ENCODE data around the gene MCM3AP.

The MCM3AP gene

GRCh38 chr21:46325073-46325912 lies 39.9 kb upstream of the MCM3AP start:
- Histone ChIP-seq H3K4me1 (ENCODE audit: low read length) (peaks cover 18% of the 10 kb centered on the region), H3K27ac (ENCODE audit: low read length) (peak overlapping the region; percentile 62; the same call in 1 of the 2 replicates), H3K36me3 (replicated peaks; ENCODE audit: insufficient read depth, low read length) (peaks cover 7% of the 10 kb centered on the region; the same call in 1 of the 2 replicates), H4K20me1 (ENCODE audit: insufficient read depth, low read length) (no peaks in the 10 kb centered on the region), H3K4me2 (ENCODE audit: low read depth, low read length) (peak overlapping the region; percentile 97), H3K9ac (ENCODE audit: low read length) (peak overlapping the region; percentile 80), H3K79me2 (ENCODE audit: low read length) (peaks cover 85% of the 10 kb centered on the region), H3K4me3 (ENCODE audit: low read length) (peak overlapping the region; percentile 88), H3K9me3 (replicated peaks; ENCODE audit: insufficient read depth, low read length) (no peaks in the 10 kb centered on the region), H3K9me2 (replicated peaks; ENCODE audit: insufficient read depth, low read length) (no peaks in the 10 kb centered on the region), H3F3A (ENCODE audit: insufficient read depth, low read length) (peaks cover 29% of the 10 kb centered on the region), H3K27me3 (replicated peaks; ENCODE audit: insufficient read depth, low read length) (no peaks in the 10 kb centered on the region), H2AFZ (ENCODE audit: low read length) (peak overlapping the region; percentile 88)
- TF ChIP-seq CTCF (IDR thresholded peaks at IDR 0.05; ENCODE audit: low read length) = peak; percentile 40
- TF ChIP-seq EZH2phosphoT487 (IDR thresholded peaks at IDR 0.05; ENCODE audit: low read length) = no peak
- DNase-seq = peak; percentile 64

GRCh38 chr21:46324390-46325072 lies 39.1 kb upstream of the MCM3AP start:
- Histone ChIP-seq H3K9me2 (replicated peaks; ENCODE audit: insufficient read depth, low read length) (no peaks in the 10 kb centered on the region), H3K27ac (ENCODE audit: low read length) (peak overlapping the region; percentile 93), H3K9me3 (replicated peaks; ENCODE audit: insufficient read depth, low read length) (no peaks in the 10 kb centered on the region), H3K27me3 (replicated peaks; ENCODE audit: insufficient read depth, low read length) (no peaks in the 10 kb centered on the region), H3K4me2 (ENCODE audit: low read depth, low read length) (peak overlapping the region; percentile 97), H3K4me1 (ENCODE audit: low read length) (peaks cover 18% of the 10 kb centered on the region), H2AFZ (ENCODE audit: low read length) (peak overlapping the region; percentile 88), H3K36me3 (replicated peaks; ENCODE audit: insufficient read depth, low read length) (0 out of 2 replicates have a peak, but pooled peaks cover 4% of the 10 kb centered on the region), H3F3A (ENCODE audit: insufficient read depth, low read length) (peaks cover 29% of the 10 kb centered on the region), H3K9ac (ENCODE audit: low read length) (peak overlapping the region; percentile 91), H4K20me1 (ENCODE audit: insufficient read depth, low read length) (no peaks in the 10 kb centered on the region), H3K4me3 (ENCODE audit: low read length) (peak overlapping the region; percentile 98), H3K79me2 (ENCODE audit: low read length) (peaks cover 77% of the 10 kb centered on the region)
- DNase-seq = peak; percentile 94
- TF ChIP-seq EZH2phosphoT487 (IDR thresholded peaks at IDR 0.05; ENCODE audit: low read length) (no peak), CTCF (IDR thresholded peaks at IDR 0.05; ENCODE audit: low read length) (no peak; the same call in 1 of the 2 replicates), EZH2 (optimal IDR thresholded peaks at IDR 0.05; ENCODE audit: low read depth, low read length) (no peak)

- Histone ChIP-seq H3K9me2 (replicated peaks; ENCODE audit: insufficient read depth, low read length) (no peaks in the 10 kb centered on the region), H3K9me3 (replicated peaks; ENCODE audit: insufficient read depth, low read length) (no peaks in the 10 kb centered on the region), H3K79me2 (ENCODE audit: low read length) (peaks cover 71% of the 10 kb centered on the region), H2AFZ (ENCODE audit: low read length) (peak within 1 kb of the TSS; percentile 88), H3F3A (ENCODE audit: insufficient read depth, low read length) (peaks cover 29% of the 10 kb centered on the region), H3K27ac (ENCODE audit: low read length) (peak within 1 kb of the TSS; percentile 93), H3K4me2 (ENCODE audit: low read depth, low read length) (peak within 1 kb of the TSS; percentile 97), H3K27me3 (replicated peaks; ENCODE audit: insufficient read depth, low read length) (no peaks in the 10 kb centered on the region), H3K9ac (ENCODE audit: low read length) (peak within 1 kb of the TSS; percentile 91), H4K20me1 (ENCODE audit: insufficient read depth, low read length) (no peaks in the 10 kb centered on the region), H3K4me1 (ENCODE audit: low read length) (peaks cover 18% of the 10 kb centered on the region), H3K4me3 (ENCODE audit: low read length) (peak within 1 kb of the TSS; percentile 98), H3K36me3 (replicated peaks; ENCODE audit: insufficient read depth, low read length) (0 out of 2 replicates have a peak, but pooled peaks cover 4% of the 10 kb centered on the region)
- TF ChIP-seq CTCF (IDR thresholded peaks at IDR 0.05; ENCODE audit: low read length) = no peak
- TF ChIP-seq EZH2phosphoT487 (IDR thresholded peaks at IDR 0.05; ENCODE audit: low read length) = no peak
- TF ChIP-seq EZH2 (optimal IDR thresholded peaks at IDR 0.05; ENCODE audit: low read depth, low read length) = no peak
- peak; percentile 100 for DNase-seq
Measured at GRCh38 chr21:46323710-46324389, 38.4 kb upstream of the MCM3AP start, which contains the start of the genes C21orf58 and PCNT. Gene C21orf58, minus strand, starts transcription at chr21:46323870. Its CDS starts 1,132 bp downstream, at chr21:46322738. Gene PCNT, plus strand, starts transcription at chr21:46324156. Its CDS starts 73 bp downstream, at chr21:46324229.
